ENCODE measurements around the gene APLF. TPM values are rescaled to one million over a fixed set of nuclear protein-coding genes. Genes with fewer than 3 reads are reported as not detected.
"Not testable (repeated sequence)": the region's sequence is repeated elsewhere in the genome, so short reads cannot be mapped to it uniquely, and the experiment has no call there.

Gene APLF
- total RNA-seq, 2 experiments from 2014 or later: 2.8 to 3.6 TPM

- POLR2A ChIA-PET: interaction anchor here (0.8 to 4.5 kb wide), 8 partner anchors 19 to 453 kb away, joined by 3 to 35 read pairs (median 6); partner anchors contain the start of gene PPP3R1
- Mint-ChIP-seq H3K4me1 (peaks cover 43% of the 10 kb centered on the region), H3K27ac (no peak overlapping the region), H3K9me3 (no peaks in the 10 kb centered on the region), H3K4me3 (no peak overlapping the region), H3K27me3 (peaks cover 2% of the 10 kb centered on the region), H3K36me3 (ENCODE audit: low read depth) (peaks cover 11% of the 10 kb centered on the region)
- no peak for DNase-seq
- CTCF ChIA-PET: interaction anchor here (1.8 to 2.6 kb wide), 2 partner anchors 19 to 240 kb away, joined by 7 to 11 read pairs; no protein-coding TSS in a partner anchor
These were observed 1.4 kb downstream of the APLF start for GRCh38 chr2:68468801-68469200.

- H3K9me3 Mint-ChIP-seq: no peaks in the 10 kb centered on the region
- ChIA-PET POLR2A (no interaction called here), CTCF (interaction anchor here (1.8 to 2.6 kb wide), 2 partner anchors 18 to 239 kb away, joined by 7 to 11 read pairs; no protein-coding TSS in a partner anchor)
- H3K36me3 Mint-ChIP-seq (ENCODE audit: low read depth): peaks cover 6% of the 10 kb centered on the region
- peaks cover 33% of the 10 kb centered on the region for H3K4me1 Mint-ChIP-seq
- peaks cover 2% of the 10 kb centered on the region for H3K27me3 Mint-ChIP-seq
- H3K4me3 Mint-ChIP-seq: no peak overlapping the region
- H3K27ac Mint-ChIP-seq: no peak overlapping the region
- no peak for DNase-seq
These were observed 2.5 kb downstream of the APLF start for GRCh38 chr2:68469935-68470334.

GRCh38 chr2:68471385-68471784 lies 4.0 kb downstream of the APLF start:
- CTCF ChIA-PET: no interaction called here
- no peak for DNase-seq
- Mint-ChIP-seq H3K27me3 (peaks cover 2% of the 10 kb centered on the region), H3K9me3 (no peaks in the 10 kb centered on the region), H3K4me1 (peaks cover 20% of the 10 kb centered on the region), H3K27ac (no peak overlapping the region), H3K36me3 (ENCODE audit: low read depth) (no peaks in the 10 kb centered on the region), H3K4me3 (no peak overlapping the region)
- POLR2A ChIA-PET: interaction anchor here (0.9 kb wide), 1 partner anchor 238 kb away, joined by 3 read pairs; no protein-coding TSS in a partner anchor

- no peak for DNase-seq
- no peak overlapping the region for H3K4me3 Mint-ChIP-seq
- peaks cover 2% of the 10 kb centered on the region for H3K27me3 Mint-ChIP-seq
- H3K4me1 Mint-ChIP-seq: peaks cover 16% of the 10 kb centered on the region
- CTCF ChIA-PET: interaction anchor here (1.0 kb wide), 1 partner anchor 9 kb away, joined by 5 read pairs; no protein-coding TSS in a partner anchor
- H3K9me3 Mint-ChIP-seq: no peaks in the 10 kb centered on the region
- no peak overlapping the region for H3K27ac Mint-ChIP-seq
- no peaks in the 10 kb centered on the region for H3K36me3 Mint-ChIP-seq (ENCODE audit: low read depth)
- POLR2A ChIA-PET: no interaction called here
These were observed 5.5 kb downstream of the APLF start for GRCh38 chr2:68472796-68473414.

- Mint-ChIP-seq H3K9me3 (no peaks in the 10 kb centered on the region), H3K27ac (no peak overlapping the region), H3K4me3 (no peak overlapping the region), H3K4me1 (peaks cover 2% of the 10 kb centered on the region), H3K27me3 (peaks cover 2% of the 10 kb centered on the region), H3K36me3 (ENCODE audit: low read depth) (no peaks in the 10 kb centered on the region)
- POLR2A ChIA-PET: interaction anchor here (1.1 kb wide), 1 partner anchor 33 kb away, joined by 3 read pairs; no protein-coding TSS in a partner anchor
- CTCF ChIA-PET: no interaction called here
- no peak for DNase-seq
These were observed 7.7 kb downstream of the APLF start for GRCh38 chr2:68475110-68475509.

GRCh38 chr2:68475576-68475975 lies 8.2 kb downstream of the APLF start:
- H3K9me3 Mint-ChIP-seq: no peaks in the 10 kb centered on the region
- CTCF ChIA-PET: no interaction called here
- POLR2A ChIA-PET: no interaction called here
- peaks cover 2% of the 10 kb centered on the region for H3K27me3 Mint-ChIP-seq
- no peaks in the 10 kb centered on the region for H3K36me3 Mint-ChIP-seq (ENCODE audit: low read depth)
- no peak overlapping the region for H3K4me3 Mint-ChIP-seq
- DNase-seq: no peak
- peaks cover 2% of the 10 kb centered on the region for H3K4me1 Mint-ChIP-seq
- H3K27ac Mint-ChIP-seq: no peak overlapping the region

GRCh38 chr2:68476454-68476853 lies 9.1 kb downstream of the APLF start:
- Mint-ChIP-seq H3K9me3 (no peaks in the 10 kb centered on the region), H3K36me3 (ENCODE audit: low read depth) (no peaks in the 10 kb centered on the region), H3K27me3 (peaks cover 2% of the 10 kb centered on the region), H3K4me3 (no peak overlapping the region), H3K27ac (no peak overlapping the region), H3K4me1 (peaks cover 2% of the 10 kb centered on the region)
- ChIA-PET CTCF (interaction anchor here (0.9 to 1.6 kb wide), 2 partner anchors 11 to 13 kb away, joined by 4 to 5 read pairs; no protein-coding TSS in a partner anchor), POLR2A (no interaction called here)
- DNase-seq: no peak

- Mint-ChIP-seq H3K27me3 (no peaks in the 10 kb centered on the region), H3K4me3 (no peak overlapping the region), H3K4me1 (peaks cover 2% of the 10 kb centered on the region), H3K27ac (no peak overlapping the region), H3K9me3 (no peaks in the 10 kb centered on the region), H3K36me3 (ENCODE audit: low read depth) (no peaks in the 10 kb centered on the region)
- no peak for DNase-seq
- ChIA-PET POLR2A (no interaction called here), CTCF (interaction anchor here (1.5 to 1.7 kb wide), 3 partner anchors 11 to 15 kb away, joined by 3 to 4 read pairs (median 4); partner anchors contain the start of gene APLF)
These were observed 11.3 kb downstream of the APLF start for GRCh38 chr2:68478688-68479087.

GRCh38 chr2:68482296-68482820 lies 15.0 kb downstream of the APLF start:
- no peaks in the 10 kb centered on the region for H3K36me3 Mint-ChIP-seq (ENCODE audit: low read depth)
- POLR2A ChIA-PET: no interaction called here

GRCh38 chr2:68483011-68483410 lies 15.6 kb downstream of the APLF start:
- no peak for DNase-seq
- Mint-ChIP-seq H3K36me3 (ENCODE audit: low read depth) (no peaks in the 10 kb centered on the region), H3K27ac (no peak overlapping the region), H3K4me3 (no peak overlapping the region), H3K27me3 (no peaks in the 10 kb centered on the region), H3K9me3 (no peaks in the 10 kb centered on the region), H3K4me1 (peaks cover 4% of the 10 kb centered on the region)
- ChIA-PET POLR2A (no interaction called here), CTCF (no interaction called here)

More at GRCh38 chr2:68482296-68482820, 15.0 kb downstream of the APLF start:
- H3K9me3 Mint-ChIP-seq: no peaks in the 10 kb centered on the region
- no peak for DNase-seq
- H3K27me3 Mint-ChIP-seq: no peaks in the 10 kb centered on the region
- H3K4me3 Mint-ChIP-seq: no peak overlapping the region
- H3K4me1 Mint-ChIP-seq: peaks cover 2% of the 10 kb centered on the region
- CTCF ChIA-PET: interaction anchor here (1.1 kb wide), 1 partner anchor 19 kb away, joined by 5 read pairs; no protein-coding TSS in a partner anchor
- no peak overlapping the region for H3K27ac Mint-ChIP-seq

- CTCF ChIA-PET: interaction anchor here (0.5 to 3.9 kb wide), 33 partner anchors 11 to 826 kb away, joined by 3 to 38 read pairs (median 4); partner anchors contain the start of genes APLF and FBXO48
- H3K36me3 Mint-ChIP-seq (ENCODE audit: low read depth): no peaks in the 10 kb centered on the region
- no peaks in the 10 kb centered on the region for H3K9me3 Mint-ChIP-seq
- DNase-seq: no peak
- H3K27me3 Mint-ChIP-seq: no peaks in the 10 kb centered on the region
- no peak overlapping the region for H3K4me3 Mint-ChIP-seq
- POLR2A ChIA-PET: interaction anchor here (1.4 kb wide), 1 partner anchor 20 kb away, joined by 8 read pairs; the partner anchor contains the start of genes APLF and FBXO48
- peaks cover 4% of the 10 kb centered on the region for H3K4me1 Mint-ChIP-seq
- no peak overlapping the region for H3K27ac Mint-ChIP-seq
These were observed 20.5 kb downstream of the APLF start for GRCh38 chr2:68487773-68488355.

- H3K36me3 Mint-ChIP-seq (ENCODE audit: low read depth); H3K4me3 Mint-ChIP-seq; H3K4me1 Mint-ChIP-seq; DNase-seq; H3K27ac Mint-ChIP-seq; H3K9me3 Mint-ChIP-seq; H3K27me3 Mint-ChIP-seq: not testable (repeated sequence)
- CTCF ChIA-PET: interaction anchor here (0.7 to 3.9 kb wide), 14 partner anchors 10 to 437 kb away, joined by 3 to 38 read pairs (median 6); partner anchors contain the start of genes APLF and FBXO48
- POLR2A ChIA-PET: interaction anchor here (1.4 kb wide), 1 partner anchor 20 kb away, joined by 8 read pairs; the partner anchor contains the start of genes APLF and FBXO48
These were observed 21.2 kb downstream of the APLF start for GRCh38 chr2:68488605-68489004.

- H3K36me3 Mint-ChIP-seq (ENCODE audit: low read depth): no peaks in the 10 kb centered on the region
- DNase-seq: no peak
- ChIA-PET POLR2A (no interaction called here), CTCF (interaction anchor here (1.8 to 3.9 kb wide), 3 partner anchors 26 to 437 kb away, joined by 6 to 32 read pairs (median 13); no protein-coding TSS in a partner anchor)
- H3K9me3 Mint-ChIP-seq: peaks cover 2% of the 10 kb centered on the region
- no peak overlapping the region for H3K4me3 Mint-ChIP-seq
- no peaks in the 10 kb centered on the region for H3K27me3 Mint-ChIP-seq
- no peak overlapping the region for H3K27ac Mint-ChIP-seq
- H3K4me1 Mint-ChIP-seq: peaks cover 4% of the 10 kb centered on the region
These were observed 21.9 kb downstream of the APLF start for GRCh38 chr2:68489282-68489681.

All from activated CD4-positive, alpha-beta memory T cell treated with anti-CD3 and anti-CD28 coated beads, Interleukin-2, amount 10 ng/mL, durations not matched to agents 7 days and 5 days (primary cell).